Activated CD8-positive, alpha-beta memory T cell treated with anti-CD3 and anti-CD28 coated beads, Interleukin-2, amount 50 U/mL, for 4 hours (primary cell): ENCODE measurements around the gene INHA.

ENCODE experiments used
- DNase-seq: peaks from one replicate; pipeline ENCODE4 v3.0.0-alpha.2; 2020

INHA gene

DNA sequence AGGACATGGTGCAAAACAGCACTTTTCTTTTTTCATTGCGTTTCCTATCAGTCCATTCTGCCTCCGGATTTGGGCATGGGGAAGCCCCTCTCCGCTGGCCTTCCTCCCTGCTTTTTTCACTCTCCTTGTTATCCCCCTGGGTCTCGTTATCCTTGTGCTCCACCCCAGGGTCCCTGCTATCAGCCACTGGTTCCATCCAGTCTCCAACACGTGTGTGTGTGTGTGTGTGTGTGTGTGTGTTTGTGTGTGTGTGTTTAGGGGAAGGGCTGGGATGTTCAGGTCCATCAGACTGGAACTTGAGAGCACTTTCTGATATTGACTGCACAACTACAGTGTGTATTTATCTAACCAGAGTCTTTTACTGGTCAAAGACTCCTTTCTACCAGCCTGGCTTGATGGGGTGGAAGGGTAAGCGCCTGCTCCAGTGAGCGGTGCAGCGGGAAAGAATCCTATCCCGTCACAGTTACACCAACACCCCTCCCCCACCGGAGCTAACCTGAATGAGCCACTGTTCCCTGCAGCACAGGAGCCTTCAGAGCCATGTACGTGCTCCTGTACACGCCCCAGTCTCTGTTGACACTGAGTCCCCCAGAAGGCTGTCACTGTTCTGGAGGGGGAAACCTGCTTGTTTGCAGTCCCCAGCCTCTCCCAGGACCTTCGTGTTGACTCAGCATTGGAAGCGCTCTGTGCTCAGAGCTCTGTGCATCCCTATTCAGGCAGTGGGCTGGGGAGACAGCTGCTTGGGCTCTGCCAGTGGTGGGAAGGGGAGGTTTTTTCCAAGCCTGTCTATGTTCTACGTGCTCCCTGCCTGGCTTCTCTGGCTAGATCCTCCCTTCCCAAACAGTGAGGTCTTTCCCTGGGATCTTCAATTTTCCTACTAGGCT is 4.6 kb downstream of the INHA start:
- no peak for DNase-seq

DNA sequence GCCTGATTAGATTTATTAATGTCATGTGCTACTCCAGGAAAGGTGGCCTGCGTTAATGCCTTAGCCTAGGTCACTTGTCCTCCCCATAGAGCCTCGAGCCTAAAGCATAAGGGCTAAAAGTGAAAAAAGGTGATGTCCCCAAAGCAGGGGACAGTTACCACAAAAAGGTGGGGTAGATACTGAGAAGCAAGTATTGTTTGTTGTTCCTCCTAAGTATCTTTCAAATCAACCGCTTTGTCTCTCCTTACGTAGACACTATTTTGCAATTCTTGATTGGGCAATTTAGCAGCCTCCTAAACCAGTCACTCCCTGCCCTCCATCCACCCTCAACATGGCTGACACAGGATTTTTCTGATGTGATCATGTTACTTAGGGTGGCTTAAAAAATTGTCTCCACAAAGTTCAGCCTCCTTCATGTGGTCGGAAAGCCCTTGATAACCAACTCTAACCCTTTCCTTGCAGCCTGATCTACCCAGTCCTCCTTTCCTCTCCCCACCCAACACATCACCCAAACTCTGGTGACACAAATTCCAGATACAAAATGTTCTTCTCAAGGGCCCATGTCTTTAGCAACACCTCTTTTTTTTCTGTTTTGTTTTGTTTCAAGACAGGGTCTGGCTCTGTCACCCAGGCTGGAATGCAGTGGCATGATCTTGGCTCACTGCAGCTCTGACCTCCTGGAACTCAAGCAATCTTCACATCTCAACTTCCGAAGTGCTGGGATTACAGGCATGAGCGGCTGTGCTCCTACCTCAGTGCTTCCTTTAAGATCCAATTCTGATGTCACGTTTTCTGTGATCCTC is 6.9 kb downstream of the INHA start:
- DNase-seq: no peak

DNA sequence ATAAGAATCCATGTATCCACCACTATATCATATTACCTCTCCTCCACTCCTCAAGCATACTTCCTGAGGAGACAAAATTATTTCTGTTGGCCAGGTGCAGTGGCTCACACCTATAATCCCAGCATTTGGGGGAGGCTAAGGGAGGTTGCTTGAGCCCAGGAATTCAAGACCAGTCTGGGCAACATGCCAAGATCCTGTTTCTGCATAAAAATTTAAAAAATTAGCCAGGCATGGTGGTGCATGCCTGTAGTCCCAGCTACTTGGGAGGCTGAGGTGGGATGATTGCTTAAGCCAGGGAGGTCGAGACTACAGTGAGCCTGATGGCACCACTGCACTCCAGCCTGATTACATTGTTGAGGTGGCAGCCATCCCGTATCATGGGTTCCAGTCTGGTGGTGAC is 9.2 kb downstream of the INHA start:
- DNase-seq: no peak

DNA sequence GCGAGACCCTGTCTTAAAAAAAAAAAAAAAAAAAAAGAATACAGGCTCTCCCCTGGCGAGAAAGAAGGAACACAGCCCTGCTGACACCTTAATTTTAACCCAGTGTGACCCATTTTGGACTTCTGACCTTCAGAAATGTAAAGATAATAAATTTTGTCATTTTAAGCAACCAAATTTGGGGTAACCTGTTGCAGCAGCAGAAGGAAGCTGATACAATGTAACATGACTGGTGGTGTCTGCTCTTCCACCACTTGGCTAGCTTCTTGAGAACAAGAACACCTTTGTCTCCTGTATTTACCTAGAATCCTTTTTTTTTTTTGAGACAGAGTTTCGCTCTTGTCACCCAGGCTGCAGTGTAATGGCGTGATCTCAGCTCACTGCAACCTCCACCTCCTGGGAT is 19.0 kb downstream of the INHA start:
- no peak for DNase-seq

DNA sequence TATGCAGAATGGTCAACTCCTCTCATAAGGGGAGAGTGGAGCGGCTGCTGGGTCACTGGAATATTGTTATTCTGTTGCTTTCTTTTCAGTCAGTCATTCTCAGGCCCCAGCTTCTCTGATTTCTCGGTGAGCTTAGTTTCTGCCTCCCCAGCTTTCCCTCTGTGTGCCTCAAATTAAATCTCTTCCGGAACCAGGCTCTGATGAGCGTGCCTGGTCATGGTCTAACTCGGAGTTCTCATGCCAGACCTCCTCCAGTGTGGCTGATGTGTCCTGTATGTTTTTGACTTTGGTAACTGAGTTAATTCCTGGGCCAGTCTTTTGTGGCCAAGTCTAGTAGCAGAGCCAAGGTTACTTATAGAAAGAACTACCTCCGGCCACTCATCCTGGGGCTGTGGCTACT is 20.6 kb downstream of the INHA start:
- DNase-seq: no peak

DNA sequence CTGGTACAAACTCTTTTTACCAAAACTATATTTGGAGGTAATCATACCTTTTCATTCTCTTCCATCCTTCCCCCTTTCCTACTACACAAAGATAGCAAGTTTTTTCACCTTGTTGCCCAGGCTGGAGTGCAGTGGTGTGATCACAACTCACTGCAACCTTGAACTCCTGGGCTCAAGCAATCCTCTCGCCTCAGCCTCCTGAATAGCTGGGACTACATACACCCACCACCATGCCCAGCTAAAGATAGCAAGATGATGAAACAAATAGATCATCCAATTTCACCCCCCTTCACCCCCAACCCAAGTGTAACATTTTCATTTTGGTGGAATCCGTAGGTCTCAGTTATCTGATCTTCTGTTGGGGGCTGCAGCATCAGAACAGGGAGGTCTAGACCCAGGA is 21.0 kb downstream of the INHA start:
- DNase-seq: no peak

DNA sequence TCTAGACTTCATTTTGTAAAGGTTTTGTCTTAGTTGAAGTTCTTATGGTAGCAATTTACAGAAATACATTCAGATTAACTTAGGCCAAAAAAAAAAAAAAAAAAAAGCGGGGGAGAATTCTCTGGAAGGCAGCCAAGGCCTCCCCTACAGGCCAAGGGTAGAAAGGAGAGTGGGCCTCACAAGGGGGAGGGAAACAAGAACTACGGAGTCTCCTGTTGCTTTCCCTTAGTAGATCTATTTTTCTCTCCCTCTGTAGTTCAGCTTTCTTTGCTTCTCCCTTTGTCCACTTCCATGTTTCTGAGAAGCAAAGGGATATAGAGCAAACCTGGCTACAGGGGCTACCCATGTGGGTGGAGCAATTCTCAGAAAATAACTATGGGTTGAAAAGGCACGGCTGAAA is 23.1 kb downstream of the INHA start:
- no peak for DNase-seq

DNA sequence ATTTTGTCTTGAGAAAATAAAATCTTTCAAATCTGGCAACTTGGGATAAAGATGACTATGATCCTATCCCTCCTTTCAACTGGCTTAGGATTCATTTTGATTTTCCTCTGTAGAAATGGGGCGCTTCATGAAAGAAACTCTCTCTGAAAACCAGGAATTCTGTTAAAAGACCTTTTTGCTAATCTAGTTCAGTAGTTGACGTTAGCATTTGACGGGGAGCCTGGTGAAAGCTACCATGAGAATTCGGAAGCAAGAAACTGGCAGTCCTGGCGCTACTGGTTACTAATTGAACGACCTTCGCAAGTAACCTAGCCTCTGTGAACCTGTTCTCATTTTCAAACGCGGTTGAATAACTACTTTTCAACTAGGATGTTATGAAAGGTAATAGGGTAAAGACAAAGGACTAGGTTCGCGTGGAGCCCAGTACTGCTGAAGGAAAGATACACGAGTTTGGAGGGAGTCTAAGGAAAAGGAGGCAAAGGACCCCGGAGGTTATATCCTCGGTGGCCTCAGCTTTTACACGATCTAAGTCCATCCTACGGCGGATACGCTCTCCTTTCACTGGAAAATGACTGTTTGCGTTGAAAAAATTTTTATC is 24.9 kb downstream of the INHA start:
- DNase-seq: no peak

DNA sequence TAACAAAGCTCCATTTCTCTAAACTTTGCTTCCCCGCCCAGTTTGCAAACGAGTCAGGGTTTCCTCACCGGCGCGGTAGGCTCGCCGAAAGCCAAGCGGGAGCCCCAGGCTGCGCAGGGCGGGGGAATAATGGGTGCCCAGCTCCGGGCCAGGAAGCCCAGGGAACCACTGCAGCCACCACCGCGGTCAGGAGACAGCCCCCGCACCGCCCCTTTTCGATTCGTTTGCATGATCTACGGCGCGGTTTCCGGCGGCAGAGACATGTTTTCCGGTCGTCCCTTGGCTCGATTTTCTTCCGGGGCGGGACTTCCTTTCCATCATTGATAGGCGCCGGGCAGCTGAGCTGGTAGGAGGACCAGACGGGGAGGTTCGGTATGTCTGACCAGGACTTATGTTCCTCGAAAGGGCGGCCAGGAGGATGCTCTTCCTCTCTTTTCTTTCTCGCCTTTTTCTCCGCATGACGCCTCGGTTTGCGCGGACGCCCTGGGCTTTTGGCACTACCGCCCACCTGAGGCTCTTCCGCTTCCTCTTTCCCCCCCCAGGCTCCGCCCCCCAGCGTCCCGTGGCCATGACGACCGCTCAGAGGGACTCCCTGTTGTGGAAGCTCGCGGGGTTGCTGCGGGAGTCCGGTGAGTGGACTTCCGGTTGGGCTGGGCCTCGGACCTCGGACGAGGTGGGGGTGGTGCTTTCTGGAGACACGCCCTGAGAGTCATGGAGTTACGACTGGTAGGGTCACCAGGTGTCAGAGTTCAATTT is 25.6 kb downstream of the INHA start, which contains the start of gene STK11IP:
TSS of gene STK11IP (plus strand) at position 306 of the 756 bp plus-strand sequence. CDS start at position 569, 263 bp downstream.
- DNase-seq: peak; percentile 87

DNA sequence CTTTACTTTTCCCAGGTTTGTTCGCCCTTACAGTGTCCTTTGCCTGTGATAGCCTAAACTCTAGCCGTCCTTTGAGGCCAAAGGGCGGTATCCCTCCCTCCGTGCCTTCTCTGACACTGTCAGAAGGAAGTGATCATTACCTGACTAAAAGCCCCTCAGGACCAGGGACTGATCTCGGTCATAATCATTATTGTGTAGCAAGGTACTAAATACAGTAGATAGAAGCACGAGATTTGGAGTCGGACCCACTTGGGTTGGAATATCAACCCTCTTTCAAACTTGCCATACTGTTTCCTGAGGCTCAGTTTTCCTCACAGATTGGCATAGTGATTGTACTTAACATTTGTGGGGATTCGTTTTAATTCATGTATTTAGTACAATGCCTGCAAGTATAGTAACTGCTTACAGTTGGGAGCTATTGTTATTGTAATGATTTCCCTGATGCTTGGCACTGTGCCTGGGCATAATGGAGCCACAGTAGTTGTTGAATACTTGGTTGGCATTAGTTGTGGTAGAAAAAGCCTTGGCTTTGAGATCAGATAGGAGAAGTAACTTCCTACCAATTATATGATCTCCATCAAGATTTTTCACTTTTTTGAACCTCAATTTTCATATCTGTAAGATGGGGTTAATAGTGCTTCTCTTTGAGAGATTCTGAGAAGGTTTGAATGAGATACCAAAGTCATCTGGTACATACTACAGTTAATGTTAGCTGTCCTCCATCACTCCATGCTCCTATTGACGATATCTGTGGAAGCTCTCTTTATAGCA is 26.4 kb downstream of the INHA start:
- DNase-seq: no peak

DNA sequence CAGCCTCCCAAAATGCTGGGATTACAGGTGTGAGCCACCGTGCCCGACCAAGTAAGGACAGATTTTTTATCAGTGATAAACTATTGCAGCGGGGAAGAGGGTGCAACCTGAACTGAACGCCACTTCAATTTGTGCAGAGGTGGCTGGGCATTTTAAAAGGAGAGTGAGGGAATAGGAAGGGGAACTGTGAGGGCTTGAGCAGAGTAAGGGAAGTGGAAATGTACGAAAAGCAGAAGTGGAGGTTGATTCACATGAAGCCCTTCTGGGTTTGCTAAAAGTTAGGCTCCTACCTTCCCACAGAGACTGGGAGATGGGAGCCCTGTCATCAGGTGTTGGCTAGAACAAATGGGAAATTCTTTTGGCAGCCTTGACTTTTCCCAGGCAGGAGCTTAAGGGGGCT is 31.7 kb downstream of the INHA start:
- no peak for DNase-seq

DNA sequence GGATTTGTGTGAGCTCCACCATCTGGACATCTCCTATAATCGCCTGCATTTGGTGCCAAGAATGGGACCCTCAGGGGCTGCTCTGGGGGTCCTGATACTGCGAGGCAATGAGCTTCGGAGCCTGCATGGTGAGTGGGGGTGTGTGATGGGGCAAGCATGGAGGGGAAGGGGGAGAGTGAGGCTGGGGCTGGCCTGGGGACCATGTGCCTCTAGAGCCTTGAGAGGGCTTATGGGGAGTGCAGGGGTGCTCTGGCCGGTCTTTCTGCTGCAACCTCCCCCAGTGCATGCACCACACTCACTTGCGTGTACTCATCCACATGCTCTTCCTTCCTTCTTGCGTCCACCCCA is 33.5 kb downstream of the INHA start:
- no peak for DNase-seq

DNA sequence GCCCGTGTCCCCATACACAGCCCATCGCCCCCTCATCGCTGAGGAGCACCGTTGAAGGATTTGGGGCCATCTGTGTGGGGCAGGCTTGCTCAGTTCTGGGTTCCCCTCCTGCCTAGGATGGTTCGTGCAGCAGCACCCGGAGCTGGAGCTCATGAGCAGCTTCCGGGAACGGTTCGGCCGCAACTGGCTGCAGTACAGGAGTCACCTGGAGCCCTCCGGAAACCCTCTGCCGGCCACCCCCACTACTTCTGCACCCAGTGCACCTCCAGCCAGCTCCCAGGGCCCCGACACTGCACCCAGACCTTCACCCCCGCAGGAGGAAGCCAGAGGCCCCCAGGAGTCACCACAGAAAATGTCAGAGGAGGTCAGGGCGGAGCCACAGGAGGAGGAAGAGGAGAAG is 35.8 kb downstream of the INHA start:
- DNase-seq: no peak

DNA sequence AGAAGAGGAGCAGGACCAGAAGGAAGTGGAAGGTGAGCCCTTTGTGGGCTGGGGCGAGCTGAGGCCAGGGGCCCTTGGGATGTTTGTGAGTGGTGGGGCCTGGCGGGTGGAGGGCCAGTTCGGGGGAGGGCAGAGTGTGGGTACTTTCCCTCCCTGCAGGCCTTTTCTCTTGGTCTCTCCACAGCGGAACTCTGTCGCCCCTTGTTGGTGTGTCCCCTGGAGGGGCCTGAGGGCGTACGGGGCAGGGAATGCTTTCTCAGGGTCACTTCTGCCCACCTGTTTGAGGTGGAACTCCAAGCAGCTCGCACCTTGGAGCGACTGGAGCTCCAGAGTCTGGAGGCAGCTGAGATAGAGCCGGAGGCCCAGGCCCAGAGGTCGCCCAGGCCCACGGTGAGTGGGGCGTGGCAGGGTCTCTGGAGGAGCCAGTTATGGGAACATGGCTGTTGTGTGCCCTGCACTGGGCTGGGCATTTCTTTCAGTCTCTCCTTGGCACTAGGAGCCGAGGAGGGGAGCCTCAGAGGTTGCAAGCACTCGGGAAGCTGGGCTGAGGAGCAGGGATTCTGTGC is 36.4 kb downstream of the INHA start:
- DNase-seq: no peak

DNA sequence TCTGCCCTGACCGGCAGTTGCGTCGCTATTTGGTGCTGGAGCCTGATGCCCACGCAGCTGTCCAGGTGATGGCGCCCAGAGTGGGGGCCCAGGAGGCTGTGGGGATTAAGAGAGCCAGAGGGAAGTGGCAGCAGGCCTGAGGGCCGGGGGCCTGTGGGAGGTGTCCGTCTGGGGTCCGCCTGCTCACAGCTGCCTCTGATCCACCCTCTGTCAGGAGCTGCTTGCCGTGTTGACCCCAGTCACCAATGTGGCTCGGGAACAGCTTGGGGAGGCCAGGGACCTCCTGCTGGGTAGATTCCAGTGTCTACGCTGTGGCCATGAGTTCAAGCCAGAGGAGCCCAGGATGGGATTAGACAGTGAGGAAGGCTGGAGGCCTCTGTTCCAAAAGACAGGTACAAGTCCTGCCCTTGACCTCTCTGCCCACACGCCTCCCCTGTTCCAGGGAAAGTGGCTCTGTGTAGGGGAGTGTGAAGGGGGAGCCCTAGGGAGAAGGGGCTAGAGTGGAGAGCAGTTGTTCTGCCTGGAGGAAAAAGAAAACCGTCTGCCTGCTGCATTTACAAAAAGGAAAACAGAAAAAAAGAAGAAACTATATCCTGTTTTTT is 37.1 kb downstream of the INHA start:
- no peak for DNase-seq

DNA sequence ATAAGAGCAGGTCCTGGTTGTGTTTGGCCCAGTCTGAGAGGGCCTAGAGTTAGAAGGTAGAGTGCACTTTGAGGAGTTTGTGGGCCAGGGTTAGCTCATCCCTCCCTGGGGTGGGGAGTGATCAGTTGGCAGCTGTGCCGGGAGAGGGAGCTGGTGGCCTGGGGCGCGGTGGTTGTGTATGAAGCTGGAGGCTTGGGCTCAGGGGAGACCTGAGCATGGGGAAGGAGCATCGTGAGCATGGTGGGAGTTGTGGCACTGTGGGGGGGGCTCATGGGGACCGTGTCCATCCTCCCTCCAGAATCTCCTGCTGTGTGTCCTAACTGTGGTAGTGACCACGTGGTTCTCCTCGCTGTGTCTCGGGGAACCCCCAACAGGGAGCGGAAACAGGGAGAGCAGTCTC is 39.2 kb downstream of the INHA start:
- DNase-seq: no peak

DNA sequence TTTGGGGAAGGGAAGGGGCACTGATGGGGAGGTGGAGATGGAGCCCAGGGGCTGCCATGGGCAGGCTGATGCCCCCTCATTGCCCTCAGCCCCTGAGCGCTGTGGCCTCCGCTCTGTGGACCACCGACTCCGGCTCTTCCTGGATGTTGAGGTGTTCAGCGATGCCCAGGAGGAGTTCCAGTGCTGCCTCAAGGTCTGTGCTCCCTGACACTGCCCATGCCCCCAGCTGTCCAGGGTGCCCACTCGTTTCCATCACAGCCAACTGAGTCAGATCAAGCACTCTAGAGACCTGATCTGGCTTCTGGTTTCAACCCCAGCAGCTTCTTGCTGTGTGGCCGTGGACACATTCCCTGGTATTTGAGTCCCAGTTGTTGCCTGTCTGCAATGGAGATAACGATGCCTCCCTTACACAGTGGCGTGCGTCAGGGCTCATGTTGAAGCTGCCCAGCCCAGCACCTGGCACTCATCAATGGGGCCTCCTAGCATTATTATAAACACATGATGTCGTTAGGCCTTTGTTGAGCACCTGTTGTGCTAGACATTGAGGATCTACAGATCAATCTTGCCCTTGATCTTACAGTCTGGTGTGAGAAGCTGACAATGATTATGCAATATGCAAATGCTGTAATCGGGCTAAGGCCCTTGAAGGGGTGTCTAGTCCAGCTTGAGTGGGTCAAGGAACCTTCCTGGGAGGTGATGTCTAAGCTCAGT is 39.9 kb downstream of the INHA start:
- no peak for DNase-seq

DNA sequence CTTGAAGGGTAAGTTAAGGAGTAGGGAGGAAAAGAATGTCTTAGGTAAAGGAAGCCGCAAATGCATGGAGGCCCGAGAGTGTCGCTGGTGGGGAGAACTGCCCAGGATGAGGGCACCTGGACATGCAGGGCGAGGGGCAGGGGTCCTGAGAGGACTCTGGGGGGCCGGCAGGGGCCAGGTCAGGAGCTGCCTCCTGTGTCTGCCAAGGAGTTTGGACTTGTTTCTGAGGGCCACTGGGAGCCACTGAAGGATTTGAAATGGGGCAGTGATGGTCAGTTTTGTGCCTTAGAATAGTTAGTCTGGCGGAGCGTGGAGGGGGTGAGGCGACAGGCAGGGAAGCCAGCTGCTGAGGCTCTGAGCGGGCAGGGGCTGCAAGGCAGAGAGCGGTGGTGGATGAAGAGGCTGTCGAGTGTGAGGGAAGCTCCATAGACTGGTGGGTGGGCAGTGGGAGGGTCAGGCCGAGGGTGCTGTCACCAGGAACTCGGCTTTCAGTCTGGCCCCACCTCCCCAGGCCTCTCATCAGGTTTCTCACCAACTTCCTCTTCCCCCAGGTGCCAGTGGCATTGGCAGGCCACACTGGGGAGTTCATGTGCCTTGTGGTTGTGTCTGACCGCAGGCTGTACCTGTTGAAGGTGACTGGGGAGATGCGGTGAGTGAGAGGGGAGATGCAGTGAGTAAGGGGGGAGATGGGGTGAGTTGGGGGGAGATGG is 40.6 kb downstream of the INHA start:
- no peak for DNase-seq

DNA sequence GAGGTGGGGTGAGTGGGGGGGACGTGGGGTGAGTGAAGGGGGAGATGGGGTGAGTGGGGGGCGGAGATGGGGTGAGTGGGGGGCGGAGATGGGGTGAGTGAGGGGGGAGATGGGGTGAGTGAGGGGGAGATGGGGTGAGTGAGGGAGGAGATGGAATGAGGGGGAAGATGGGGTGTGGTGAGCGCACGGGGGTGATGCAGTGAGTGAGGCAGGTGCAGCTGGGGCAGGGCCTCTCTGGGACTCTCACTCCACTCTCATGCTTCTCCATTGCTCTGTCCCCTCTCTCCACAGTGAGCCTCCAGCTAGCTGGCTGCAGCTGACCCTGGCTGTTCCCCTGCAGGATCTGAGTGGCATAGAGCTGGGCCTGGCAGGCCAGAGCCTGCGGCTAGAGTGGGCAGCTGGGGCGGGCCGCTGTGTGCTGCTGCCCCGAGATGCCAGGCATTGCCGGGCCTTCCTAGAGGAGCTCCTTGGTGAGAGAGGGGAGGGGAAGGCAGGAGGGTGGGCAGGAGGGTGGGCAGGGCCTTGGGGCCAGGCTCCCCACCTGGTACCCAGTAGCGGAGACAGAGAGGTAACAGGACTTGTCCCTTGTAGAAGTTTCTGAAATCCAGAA is 41.5 kb downstream of the INHA start:
- DNase-seq: no peak
